ENCODE results near the gene DLK2.
A peak's percentile ranks its signal among the peaks of the same experiment; 100 is the strongest.
"Not testable (repeated sequence)": the region's sequence is repeated elsewhere in the genome, so short reads cannot be mapped to it uniquely, and the experiment has no call there.

Gene DLK2

DNA sequence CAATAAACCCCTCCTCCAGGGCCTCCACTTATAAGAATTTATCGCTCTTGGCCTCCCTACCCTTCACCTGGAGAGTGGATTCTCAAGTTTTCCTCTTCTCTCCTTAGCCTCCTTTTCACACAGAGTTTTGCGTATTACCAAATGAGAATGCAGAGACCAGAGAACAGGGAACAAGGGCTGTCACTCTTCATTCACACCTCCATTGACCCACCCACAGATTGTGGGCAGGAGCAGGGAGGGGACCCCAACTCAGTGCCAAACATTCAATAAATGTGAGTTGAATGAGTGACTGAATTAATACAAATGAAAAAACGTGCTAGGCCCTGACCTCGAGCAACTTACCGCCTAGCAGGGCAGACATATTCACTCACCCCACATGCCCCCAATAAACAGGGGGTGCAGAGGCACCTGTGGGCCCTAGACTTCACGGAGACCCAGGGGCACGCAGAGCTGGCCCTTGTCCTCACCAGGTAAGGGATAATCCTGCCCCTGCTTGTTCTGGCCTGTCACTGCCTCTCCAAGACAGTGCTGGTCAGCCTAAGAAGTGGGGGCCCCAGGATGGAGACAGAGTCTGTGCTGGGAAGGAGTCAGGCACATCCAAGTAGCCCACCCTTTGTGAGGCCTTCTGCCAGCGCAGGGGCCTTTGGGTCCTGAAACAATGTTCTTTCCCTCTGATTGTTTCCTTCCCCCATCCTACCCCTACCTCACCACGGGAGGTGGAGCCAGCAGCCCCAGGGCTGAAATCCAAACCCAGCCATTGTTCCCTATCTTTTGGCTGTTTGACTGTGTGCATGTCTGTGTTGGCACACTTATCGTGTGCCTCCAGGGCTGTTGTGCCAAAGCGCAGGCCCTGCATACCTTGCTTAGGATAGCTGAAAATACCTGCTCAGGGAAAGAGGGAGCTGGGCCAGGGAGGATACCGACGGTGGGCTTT is 13.7 kb upstream of the DLK2 start:
- DNase-seq (ENCODE audit: low spot score in 2 of 2) (no peak), ATAC-seq (no peak)
- Mint-ChIP-seq H3K27ac (no peak overlapping the region), H3K36me3 (no peaks in the 10 kb centered on the region), H3K4me1 (no peaks in the 10 kb centered on the region), H3K9me3 (no peaks in the 10 kb centered on the region), H3K4me3 (no peak overlapping the region)

DNA sequence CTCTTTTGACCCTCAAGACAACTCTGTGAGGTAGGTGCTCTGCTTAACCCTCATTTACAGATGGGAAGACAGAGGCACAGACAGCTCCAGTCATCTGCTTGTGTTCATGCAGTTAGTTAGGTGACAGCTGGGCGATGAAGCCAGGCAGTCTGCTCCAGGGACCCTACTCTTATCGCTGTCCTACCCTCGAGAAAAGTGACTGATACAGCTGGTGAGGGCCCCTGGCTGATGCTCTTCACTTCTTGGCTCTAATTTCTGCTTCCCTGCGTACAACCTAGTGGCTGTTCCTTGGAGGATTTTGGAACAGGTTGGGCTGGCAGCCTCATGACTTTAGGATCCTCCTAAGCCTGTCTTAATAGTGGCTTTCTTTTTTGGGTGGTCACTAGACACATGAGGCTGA is 12.9 kb upstream of the DLK2 start:
- Mint-ChIP-seq H3K9me3 (no peaks in the 10 kb centered on the region), H3K27ac (peak overlapping the region; percentile 23), H3K4me1 (no peaks in the 10 kb centered on the region), H3K36me3 (no peaks in the 10 kb centered on the region), H3K4me3 (no peak overlapping the region)
- DNase-seq (ENCODE audit: low spot score in 2 of 2) = no peak
- no peak for ATAC-seq

DNA sequence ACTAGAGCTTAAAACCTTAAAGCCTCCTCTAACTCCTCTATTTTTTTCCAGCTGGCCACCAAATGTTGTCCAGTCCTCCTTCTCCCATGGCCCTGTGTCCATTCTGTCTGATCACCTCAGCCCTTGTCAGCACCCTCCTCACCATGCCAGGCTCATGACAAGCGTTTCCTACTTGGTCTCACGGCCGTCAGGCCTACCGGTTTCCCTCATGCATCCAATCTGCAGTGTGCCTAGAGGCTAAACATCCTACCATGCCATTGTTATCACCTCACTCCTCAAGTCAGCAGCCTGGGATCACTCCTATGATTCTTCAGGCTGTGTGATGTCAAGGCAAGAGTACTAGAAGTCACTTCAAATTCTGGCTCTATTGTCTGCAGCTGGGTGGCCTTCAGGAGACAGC is 12.4 kb upstream of the DLK2 start:
- Mint-ChIP-seq H3K4me1 (no peaks in the 10 kb centered on the region), H3K9me3 (no peaks in the 10 kb centered on the region), H3K27ac (peak overlapping the region; percentile 23), H3K36me3 (no peaks in the 10 kb centered on the region), H3K4me3 (no peak overlapping the region)
- no peak for DNase-seq (ENCODE audit: low spot score in 2 of 2)
- ATAC-seq = no peak

DNA sequence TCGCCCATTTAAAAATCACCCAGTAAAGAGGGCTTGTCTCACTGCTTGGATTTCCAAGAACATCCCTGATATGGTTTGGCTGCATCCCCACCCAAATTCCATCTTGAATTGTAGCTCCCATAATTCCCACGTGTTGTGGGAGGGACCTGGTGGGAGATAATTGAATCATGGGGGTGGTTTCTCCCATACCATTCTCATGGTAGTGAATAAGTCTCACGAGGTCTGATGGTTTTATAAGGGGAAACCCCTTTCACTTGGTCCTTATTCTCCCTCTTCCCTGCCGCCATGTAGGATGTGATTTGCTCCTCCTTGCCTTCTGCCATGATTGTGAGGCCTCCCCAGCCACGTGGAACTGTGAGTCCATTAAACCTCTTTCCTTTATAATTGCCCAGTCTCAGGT is 11.9 kb upstream of the DLK2 start:
- H3K4me3 Mint-ChIP-seq; ATAC-seq; H3K36me3 Mint-ChIP-seq; H3K27ac Mint-ChIP-seq; H3K9me3 Mint-ChIP-seq; DNase-seq (ENCODE audit: low spot score in 2 of 2); H3K4me1 Mint-ChIP-seq: not testable (repeated sequence)

DNA sequence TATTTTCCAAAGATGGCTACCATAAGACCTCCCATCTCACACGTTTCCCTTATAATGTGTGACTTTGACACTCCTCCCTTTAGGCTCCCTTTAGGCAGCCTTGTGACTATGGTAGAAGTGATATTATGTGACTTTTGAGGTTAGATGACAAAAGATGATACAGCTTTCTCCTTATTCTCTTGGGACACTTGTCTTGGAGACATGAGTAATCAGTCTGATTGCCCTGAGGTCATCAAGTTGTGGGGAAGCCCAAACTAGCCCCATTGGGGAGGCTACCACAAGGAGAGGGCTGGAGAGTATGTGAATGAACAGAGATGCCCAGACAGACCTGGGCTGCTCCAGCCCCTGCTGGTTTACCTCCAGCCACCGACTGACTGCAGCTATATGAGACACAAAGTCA is 10.6 kb upstream of the DLK2 start:
- DNase-seq (ENCODE audit: low spot score in 2 of 2) (no peak), ATAC-seq (peak; percentile 60)
- Mint-ChIP-seq H3K4me3 (no peak overlapping the region), H3K9me3 (no peaks in the 10 kb centered on the region), H3K36me3 (no peaks in the 10 kb centered on the region), H3K4me1 (no peaks in the 10 kb centered on the region), H3K27ac (no peak overlapping the region)

DNA sequence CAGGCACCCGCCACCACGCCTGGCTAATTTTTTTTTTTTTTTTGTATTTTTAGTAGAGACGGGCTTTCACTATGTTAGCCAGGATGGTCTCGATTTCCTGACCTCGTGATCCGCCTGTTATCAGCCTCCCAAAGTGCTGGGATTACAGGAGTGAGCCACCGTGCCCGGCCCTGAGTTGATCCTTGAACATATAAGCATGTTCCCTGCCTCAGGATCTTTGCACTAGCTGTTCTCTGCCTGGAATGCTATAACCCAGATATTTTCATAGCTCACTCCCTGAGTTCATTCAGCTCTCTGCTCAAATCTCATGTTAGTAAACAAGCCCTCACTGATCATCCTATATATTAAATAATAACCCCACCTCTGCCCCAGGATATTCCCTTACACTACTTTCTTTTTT is 9.0 kb upstream of the DLK2 start:
- Mint-ChIP-seq H3K27ac (no peak overlapping the region), H3K9me3 (no peaks in the 10 kb centered on the region), H3K4me1 (no peaks in the 10 kb centered on the region), H3K4me3 (no peak overlapping the region), H3K36me3 (no peaks in the 10 kb centered on the region)
- ATAC-seq (no peak), DNase-seq (ENCODE audit: low spot score in 2 of 2) (no peak)

DNA sequence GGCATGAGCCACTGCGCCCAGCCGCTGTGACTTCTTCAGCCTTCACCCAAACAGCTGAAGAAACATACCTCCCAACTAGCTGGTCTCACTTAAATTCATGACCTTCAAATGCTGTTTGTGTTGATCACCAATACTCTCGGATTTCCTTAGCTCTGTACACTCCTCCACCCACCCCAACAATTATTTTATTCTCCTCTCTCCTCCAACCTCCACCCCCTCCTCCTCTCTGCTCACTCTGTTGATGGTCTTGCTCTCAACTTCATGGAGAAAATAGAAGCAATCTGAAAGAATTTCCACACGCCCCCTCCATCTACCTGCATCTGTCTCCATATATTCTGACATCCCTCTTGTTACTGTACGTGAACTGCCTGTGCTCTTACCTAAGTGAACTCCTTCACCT is 6.6 kb upstream of the DLK2 start:
- Mint-ChIP-seq H3K36me3 (no peaks in the 10 kb centered on the region), H3K4me1 (peaks cover 1% of the 10 kb centered on the region), H3K4me3 (no peak overlapping the region), H3K27ac (no peak overlapping the region), H3K9me3 (no peaks in the 10 kb centered on the region)
- no peak for ATAC-seq
- no peak for DNase-seq (ENCODE audit: low spot score in 2 of 2)

DNA sequence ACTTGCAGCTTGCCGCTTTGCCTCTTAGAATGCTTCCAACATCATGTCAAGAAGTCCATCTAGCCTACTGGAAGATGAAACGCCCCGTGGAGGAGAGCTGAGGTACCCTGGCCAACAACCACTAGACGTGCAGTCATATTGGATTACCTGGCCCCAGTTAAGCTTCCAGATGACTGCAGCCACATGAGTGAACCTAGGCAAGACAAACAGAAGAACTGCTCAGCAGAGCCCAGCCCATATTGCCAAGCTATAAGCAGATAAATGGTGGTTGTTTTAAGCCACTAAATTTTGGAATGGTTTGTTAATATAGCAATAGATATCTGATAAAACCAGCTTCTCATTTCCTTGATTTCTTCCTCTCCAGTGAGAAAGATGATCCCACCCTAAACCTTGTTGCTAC is 4.7 kb upstream of the DLK2 start:
- Mint-ChIP-seq H3K27ac (no peak overlapping the region), H3K36me3 (peaks cover 7% of the 10 kb centered on the region), H3K9me3 (no peaks in the 10 kb centered on the region), H3K4me1 (peaks cover 17% of the 10 kb centered on the region), H3K4me3 (no peak overlapping the region)
- DNase-seq (ENCODE audit: low spot score in 2 of 2) (no peak), ATAC-seq (no peak)

DNA sequence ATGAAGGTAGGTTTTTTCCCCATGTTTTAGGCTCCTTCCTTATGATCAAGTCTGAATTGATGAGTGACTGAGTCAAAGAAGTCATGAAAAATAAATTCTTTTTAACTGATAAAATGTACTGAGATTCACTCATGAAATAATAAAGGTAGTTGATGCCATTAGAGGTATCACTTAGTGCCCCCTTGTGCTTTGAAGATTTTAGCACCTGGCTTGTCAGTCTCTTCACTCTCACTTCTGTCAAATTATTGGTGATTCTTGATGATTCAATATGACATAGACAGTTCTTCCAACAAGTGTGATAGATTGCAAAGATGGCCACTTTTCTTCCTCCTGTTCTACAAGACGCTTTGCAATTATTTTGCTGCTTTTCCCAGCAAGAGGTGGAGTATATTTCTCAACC is 4.2 kb upstream of the DLK2 start:
- no peak for ATAC-seq
- no peak overlapping the region for H3K27ac Mint-ChIP-seq
- peaks cover 18% of the 10 kb centered on the region for H3K4me1 Mint-ChIP-seq
- DNase-seq (ENCODE audit: low spot score in 2 of 2) = no peak
- H3K36me3 Mint-ChIP-seq = peaks cover 7% of the 10 kb centered on the region
- no peaks in the 10 kb centered on the region for H3K9me3 Mint-ChIP-seq
- H3K4me3 Mint-ChIP-seq = no peak overlapping the region

DNA sequence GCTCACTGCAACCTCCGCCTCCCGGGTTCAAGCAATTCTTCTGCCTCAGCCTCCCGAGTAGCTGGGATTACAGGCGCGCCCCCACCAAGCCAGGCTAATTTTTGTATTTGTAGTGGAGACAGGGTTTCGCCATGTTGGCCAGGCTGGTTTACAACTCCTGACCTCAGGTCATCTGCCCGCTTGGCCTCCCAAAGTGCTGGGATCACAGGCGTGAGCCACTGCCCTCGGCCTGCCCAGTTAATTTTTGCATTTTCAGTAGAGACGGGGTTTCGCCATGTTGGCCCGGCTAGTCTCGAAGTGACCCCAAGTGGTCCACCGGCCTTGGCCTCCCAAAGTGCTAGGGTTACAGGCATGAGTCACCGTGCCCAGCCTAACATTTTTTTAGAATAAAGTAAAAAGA is 2.8 kb upstream of the DLK2 start:
- not testable (repeated sequence) for H3K9me3 Mint-ChIP-seq; ATAC-seq; DNase-seq (ENCODE audit: low spot score in 2 of 2); H3K4me3 Mint-ChIP-seq; H3K27ac Mint-ChIP-seq
- H3K36me3 Mint-ChIP-seq = peaks cover 18% of the 10 kb centered on the region
- peaks cover 24% of the 10 kb centered on the region for H3K4me1 Mint-ChIP-seq

DNA sequence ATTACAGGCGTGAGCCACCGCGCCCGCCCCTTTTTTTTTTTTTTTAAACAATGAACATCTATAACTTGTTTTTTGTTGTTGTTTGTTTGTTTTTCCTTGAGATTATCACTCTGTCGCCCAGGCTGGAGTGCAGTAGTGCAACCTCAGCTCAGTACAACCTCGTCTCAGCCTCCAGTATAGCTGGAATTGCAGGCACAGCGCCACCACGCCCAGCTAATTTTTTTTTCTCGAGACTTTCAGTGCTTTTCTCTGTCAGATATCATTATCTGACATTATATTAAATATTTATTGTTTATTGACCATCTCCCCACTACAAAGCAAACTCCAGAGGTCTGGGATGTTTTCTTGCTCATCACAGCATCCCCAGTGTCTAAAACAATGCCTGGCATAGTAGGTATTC is 2.3 kb upstream of the DLK2 start:
- H3K4me3 Mint-ChIP-seq = no peak overlapping the region
- no peak for ATAC-seq
- peaks cover 18% of the 10 kb centered on the region for H3K36me3 Mint-ChIP-seq
- peaks cover 24% of the 10 kb centered on the region for H3K4me1 Mint-ChIP-seq
- H3K9me3 Mint-ChIP-seq = no peaks in the 10 kb centered on the region
- no peak for DNase-seq (ENCODE audit: low spot score in 2 of 2)
- no peak overlapping the region for H3K27ac Mint-ChIP-seq

DNA sequence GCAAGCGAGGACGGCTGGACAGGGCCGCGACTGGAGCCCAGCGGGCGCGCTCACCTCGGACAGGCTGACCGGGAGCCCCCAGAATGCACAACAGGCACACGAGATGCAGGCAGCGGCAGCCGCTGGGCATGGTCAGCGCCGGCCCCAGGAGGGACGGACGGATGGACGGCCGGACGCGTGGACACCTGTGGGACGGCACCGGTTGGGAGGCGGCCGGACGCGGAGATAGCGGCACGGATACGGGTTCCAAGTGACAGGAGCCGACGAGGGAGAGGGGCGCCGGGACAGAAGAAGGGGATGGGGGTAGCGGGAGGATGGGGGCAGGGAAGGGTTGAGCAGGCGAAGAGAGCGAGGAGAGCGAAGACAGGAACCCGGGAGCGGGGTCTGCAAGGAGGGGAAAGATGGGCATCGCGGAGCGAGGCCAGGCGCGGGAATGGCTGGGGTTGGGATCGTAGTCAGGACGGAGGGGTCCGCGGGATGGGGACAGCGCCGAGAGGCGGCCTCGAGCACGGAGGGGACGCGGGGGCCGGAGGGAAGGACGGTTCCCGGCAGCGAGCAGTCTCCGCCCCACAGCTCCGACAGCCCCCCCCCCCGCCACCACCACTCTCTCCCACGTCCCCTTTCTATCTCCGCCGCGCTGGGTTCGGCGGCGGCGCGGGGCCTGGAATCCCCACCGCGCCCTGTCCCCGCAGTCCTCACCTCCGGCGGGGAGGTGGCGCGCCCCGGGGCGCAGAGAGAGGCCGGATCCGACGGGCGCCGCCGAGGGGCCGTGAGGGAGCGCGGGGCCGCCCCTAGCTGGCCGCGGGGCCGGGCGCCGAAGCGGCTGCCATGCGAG is 435 bp downstream of the DLK2 start:
- Mint-ChIP-seq H3K36me3 (peaks cover 34% of the 10 kb centered on the region), H3K9me3 (no peaks in the 10 kb centered on the region), H3K4me1 (peaks cover 24% of the 10 kb centered on the region), H3K27ac (peak overlapping the region; percentile 69), H3K4me3 (peak overlapping the region; percentile 82)
- DNase-seq (ENCODE audit: low spot score in 2 of 2) (peak in 1 of 2 donors; percentile 13), ATAC-seq (peak; percentile 78)

DNA sequence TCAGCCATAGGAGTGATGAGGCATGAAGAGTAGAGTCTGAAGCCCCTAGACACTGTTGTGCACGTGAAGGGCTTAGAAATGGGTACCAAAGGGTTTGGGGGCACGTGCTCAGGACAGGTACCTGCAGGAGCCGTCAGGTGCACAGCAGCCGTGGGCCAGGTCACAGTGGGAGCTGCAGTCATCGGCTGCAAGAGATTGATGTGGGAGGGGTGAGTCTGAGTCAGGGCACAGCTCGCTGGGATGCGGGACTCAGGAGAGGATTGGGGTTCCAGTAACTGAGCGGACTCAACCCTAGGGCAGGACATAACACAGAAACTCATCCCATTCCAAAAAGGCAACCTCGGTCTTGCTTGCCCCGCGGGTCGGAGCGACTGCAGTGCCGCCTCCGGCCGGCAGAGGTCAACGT is 1.1 kb downstream of the DLK2 start:
- peak overlapping the region; percentile 82 for H3K4me3 Mint-ChIP-seq
- H3K9me3 Mint-ChIP-seq = no peaks in the 10 kb centered on the region
- ATAC-seq (peak; percentile 22), DNase-seq (ENCODE audit: low spot score in 2 of 2) (peak; percentile 75 to 89)
- H3K27ac Mint-ChIP-seq = peak overlapping the region; percentile 40
- peaks cover 40% of the 10 kb centered on the region for H3K36me3 Mint-ChIP-seq
- peaks cover 24% of the 10 kb centered on the region for H3K4me1 Mint-ChIP-seq

DNA sequence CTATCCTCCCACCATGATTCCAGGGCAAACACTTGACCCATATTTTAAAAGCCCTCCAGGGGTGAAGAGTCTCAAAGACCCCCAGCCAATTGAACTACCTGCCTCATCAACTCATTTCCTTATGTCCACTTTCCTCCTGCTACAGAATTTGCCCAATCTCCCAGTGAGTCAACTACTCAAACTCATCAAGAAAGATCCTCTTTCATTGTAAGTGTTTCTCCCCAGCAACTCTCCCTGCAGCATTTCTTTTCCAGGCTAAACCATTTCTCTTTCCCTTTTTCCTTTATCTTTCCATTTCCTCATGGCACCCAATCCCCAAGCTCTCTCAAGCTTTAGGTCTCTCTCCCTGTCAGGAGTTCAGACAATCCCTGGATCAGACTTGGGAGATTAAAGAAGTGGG is 1.5 kb downstream of the DLK2 start:
- Mint-ChIP-seq H3K27ac (no peak overlapping the region), H3K4me3 (peak overlapping the region; percentile 82), H3K9me3 (no peaks in the 10 kb centered on the region), H3K36me3 (peaks cover 42% of the 10 kb centered on the region), H3K4me1 (peaks cover 24% of the 10 kb centered on the region)
- DNase-seq (ENCODE audit: low spot score in 2 of 2) = no peak
- no peak for ATAC-seq

DNA sequence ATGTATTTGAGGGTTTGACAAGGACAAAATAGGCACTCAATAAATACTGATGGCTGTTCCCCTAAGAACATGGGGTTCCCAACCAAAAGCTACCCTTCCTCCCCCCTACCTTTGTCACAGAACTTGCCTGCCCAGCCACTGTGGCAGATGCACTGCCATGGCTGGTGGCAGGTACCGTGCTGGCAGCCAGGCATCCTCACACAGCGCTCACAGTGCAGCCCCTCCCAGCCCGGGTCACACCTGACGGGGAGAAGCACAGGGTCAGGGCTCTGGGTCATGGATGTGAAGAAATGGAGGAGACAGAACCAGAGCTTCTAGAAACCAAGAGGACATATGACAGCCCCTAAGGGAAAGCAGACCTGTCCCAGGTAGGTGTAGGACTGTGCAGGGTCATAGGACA is 2.5 kb downstream of the DLK2 start:
- H3K27ac Mint-ChIP-seq = no peak overlapping the region
- H3K36me3 Mint-ChIP-seq = peaks cover 42% of the 10 kb centered on the region
- H3K4me3 Mint-ChIP-seq = no peak overlapping the region
- no peaks in the 10 kb centered on the region for H3K9me3 Mint-ChIP-seq
- DNase-seq (ENCODE audit: low spot score in 2 of 2) = no peak
- H3K4me1 Mint-ChIP-seq = peaks cover 24% of the 10 kb centered on the region
- no peak for ATAC-seq

DNA sequence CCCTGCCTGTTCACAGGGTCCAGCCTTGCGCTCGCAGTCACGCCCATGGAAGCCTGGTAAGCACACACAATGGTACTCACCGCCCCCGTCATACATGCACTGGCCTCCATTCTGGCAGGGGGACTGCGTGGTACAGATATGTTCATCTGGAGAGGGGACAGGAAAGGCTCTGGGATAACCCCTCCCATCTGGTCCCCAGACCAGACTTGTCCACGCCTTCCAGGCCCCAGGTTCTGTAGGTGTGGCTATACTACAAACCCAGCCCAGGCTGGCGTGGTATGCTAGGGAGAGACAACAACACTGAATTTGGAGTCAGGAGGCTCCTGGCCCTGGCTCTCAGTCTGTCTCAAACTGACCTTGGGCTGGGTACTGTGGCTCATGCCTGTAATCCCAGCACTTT is 3.4 kb downstream of the DLK2 start:
- DNase-seq (ENCODE audit: low spot score in 2 of 2) (no peak), ATAC-seq (no peak)
- no peak overlapping the region for H3K4me3 Mint-ChIP-seq
- peaks cover 42% of the 10 kb centered on the region for H3K36me3 Mint-ChIP-seq
- peak overlapping the region; percentile 80 for H3K27ac Mint-ChIP-seq
- no peaks in the 10 kb centered on the region for H3K9me3 Mint-ChIP-seq
- H3K4me1 Mint-ChIP-seq = peaks cover 23% of the 10 kb centered on the region
